ENCODE data around the gene EIF4G3. TPM values are rescaled to one million over a fixed set of nuclear protein-coding genes. Genes with fewer than 3 reads are reported as not detected.
"Not testable (repeated sequence)": the region's sequence is repeated elsewhere in the genome, so short reads cannot be mapped to it uniquely, and the experiment has no call there.

Gene EIF4G3
- total and polyA plus RNA-seq, 5 experiments from 2014 or later, result 4.0 to 16.5 (median 7.9) TPM

GRCh38 chr1:20936216-20936615 lies 240.5 kb downstream of the EIF4G3 start:
- Mint-ChIP-seq H3K36me3 (peaks cover 0 to 20% (median 12%) of the 10 kb centered on the region in 3 donors), H3K27me3 (no peaks in the 10 kb centered on the region), H3K9me3 (no peaks in the 10 kb centered on the region), H3K27ac (no peak overlapping the region), H3K4me3 (no peak overlapping the region), H3K4me1 (peaks cover 7 to 17% (median 12%) of the 10 kb centered on the region in 4 donors)
- DNase-seq (no peak), ATAC-seq (no peak)
- POLR2A ChIA-PET, result no interaction called here

- POLR2A ChIA-PET, result no interaction called here
- H3K27me3 Mint-ChIP-seq, result no peaks in the 10 kb centered on the region
- no peaks in the 10 kb centered on the region for H3K9me3 Mint-ChIP-seq
- peaks cover 0 to 17% (median 11%) of the 10 kb centered on the region in 3 donors for H3K36me3 Mint-ChIP-seq
- H3K4me3 Mint-ChIP-seq, result no peak overlapping the region
- DNase-seq (no peak), ATAC-seq (no peak)
- H3K27ac Mint-ChIP-seq, result no peak overlapping the region
- H3K4me1 Mint-ChIP-seq, result peaks cover 7 to 17% (median 12%) of the 10 kb centered on the region in 4 donors
Measured at GRCh38 chr1:20935717-20936116, 241.0 kb downstream of the EIF4G3 start.

GRCh38 chr1:20932437-20932977 lies 244.2 kb downstream of the EIF4G3 start:
- Mint-ChIP-seq H3K27me3 (no peaks in the 10 kb centered on the region), H3K4me1 (peaks cover 8 to 17% (median 12%) of the 10 kb centered on the region in 4 donors), H3K9me3 (no peaks in the 10 kb centered on the region), H3K36me3 (peaks cover 0 to 14% (median 8%) of the 10 kb centered on the region in 3 donors), H3K27ac (peak overlapping the region in 5 of 10 donors; percentile 49 to 89 (median 60)), H3K4me3 (peak overlapping the region in 2 of 10 donors; percentile 34 to 48)
- POLR2A ChIA-PET, result interaction anchor here (1.7 kb wide), 1 partner anchor 146 kb away, joined by 3 read pairs; the partner anchor contains the start of gene HP1BP3
- DNase-seq (peak in 1 of 10 donors; percentile 19), ATAC-seq (no peak)

GRCh38 chr1:20931930-20932436 lies 244.7 kb downstream of the EIF4G3 start:
- DNase-seq (peak in 1 of 10 donors; percentile 10), ATAC-seq (no peak)
- Mint-ChIP-seq H3K27me3 (no peaks in the 10 kb centered on the region), H3K4me3 (peak overlapping the region in 1 of 10 donors; percentile 48), H3K9me3 (no peaks in the 10 kb centered on the region), H3K4me1 (peaks cover 10 to 17% (median 12%) of the 10 kb centered on the region in 4 donors), H3K27ac (peak overlapping the region in 5 of 10 donors; percentile 49 to 89 (median 60)), H3K36me3 (peaks cover 0 to 14% (median 8%) of the 10 kb centered on the region in 3 donors)
- POLR2A ChIA-PET, result interaction anchor here (1.7 kb wide), 1 partner anchor 145 kb away, joined by 3 read pairs; the partner anchor contains the start of gene HP1BP3

- no peak overlapping the region for H3K4me3 Mint-ChIP-seq
- peaks cover 0 to 14% (median 8%) of the 10 kb centered on the region in 3 donors for H3K36me3 Mint-ChIP-seq
- H3K4me1 Mint-ChIP-seq, result peaks cover 9 to 20% (median 12%) of the 10 kb centered on the region in 4 donors
- ATAC-seq, result no peak
- no peak for DNase-seq
- H3K9me3 Mint-ChIP-seq, result no peaks in the 10 kb centered on the region
- no peak overlapping the region for H3K27ac Mint-ChIP-seq
- no peaks in the 10 kb centered on the region for H3K27me3 Mint-ChIP-seq
- POLR2A ChIA-PET, result no interaction called here
Measured at GRCh38 chr1:20930427-20930826, 246.3 kb downstream of the EIF4G3 start.

GRCh38 chr1:20928146-20928545 lies 248.6 kb downstream of the EIF4G3 start:
- ATAC-seq, result no peak
- no peaks in the 10 kb centered on the region for H3K27me3 Mint-ChIP-seq

GRCh38 chr1:20921285-20921684 lies 255.4 kb downstream of the EIF4G3 start:
- POLR2A ChIA-PET, result no interaction called here
- ATAC-seq, result no peak
- H3K9me3 Mint-ChIP-seq, result no peaks in the 10 kb centered on the region
- H3K27ac Mint-ChIP-seq, result no peak overlapping the region
- no peaks in the 10 kb centered on the region for H3K27me3 Mint-ChIP-seq
- H3K4me1 Mint-ChIP-seq, result peaks cover 0 to 2% (median 0%) of the 10 kb centered on the region in 4 donors
- DNase-seq, result no peak
- H3K4me3 Mint-ChIP-seq, result no peak overlapping the region
- peaks cover 0 to 5% (median 0%) of the 10 kb centered on the region in 3 donors for H3K36me3 Mint-ChIP-seq

More at GRCh38 chr1:20928146-20928545, 248.6 kb downstream of the EIF4G3 start:
- Mint-ChIP-seq H3K4me3 (no peak overlapping the region), H3K36me3 (peaks cover 0 to 10% (median 7%) of the 10 kb centered on the region in 3 donors), H3K27ac (no peak overlapping the region), H3K4me1 (peaks cover 7 to 16% (median 12%) of the 10 kb centered on the region in 4 donors), H3K9me3 (no peaks in the 10 kb centered on the region)
- DNase-seq, result no peak
- POLR2A ChIA-PET, result no interaction called here

GRCh38 chr1:20913242-20913641 lies 263.5 kb downstream of the EIF4G3 start:
- POLR2A ChIA-PET, result no interaction called here
- ATAC-seq (no peak), DNase-seq (no peak)
- Mint-ChIP-seq H3K4me3 (no peak overlapping the region), H3K27ac (no peak overlapping the region), H3K27me3 (no peaks in the 10 kb centered on the region), H3K36me3 (peaks cover 0 to 6% (median 2%) of the 10 kb centered on the region in 3 donors), H3K9me3 (no peaks in the 10 kb centered on the region), H3K4me1 (no peaks in the 10 kb centered on the region)

GRCh38 chr1:20907526-20907925 lies 269.2 kb downstream of the EIF4G3 start:
- H3K27me3 Mint-ChIP-seq, H3K9me3 Mint-ChIP-seq, H3K4me3 Mint-ChIP-seq, POLR2A ChIA-PET, DNase-seq, H3K4me1 Mint-ChIP-seq, ATAC-seq, H3K27ac Mint-ChIP-seq: not testable (repeated sequence)
- H3K36me3 Mint-ChIP-seq, result peaks cover 0 to 13% (median 12%) of the 10 kb centered on the region in 3 donors

GRCh38 chr1:20903437-20903836 lies 273.3 kb downstream of the EIF4G3 start:
- no peak for DNase-seq
- no peak overlapping the region for H3K27ac Mint-ChIP-seq

GRCh38 chr1:20900056-20900455 lies 276.6 kb downstream of the EIF4G3 start:
- no peak for DNase-seq
- H3K4me1 Mint-ChIP-seq, result no peaks in the 10 kb centered on the region
- no peak overlapping the region for H3K27ac Mint-ChIP-seq
- POLR2A ChIA-PET, result no interaction called here
- ATAC-seq, result no peak
- no peak overlapping the region for H3K4me3 Mint-ChIP-seq
- peaks cover 0 to 23% (median 7%) of the 10 kb centered on the region in 3 donors for H3K36me3 Mint-ChIP-seq
- H3K9me3 Mint-ChIP-seq, result no peaks in the 10 kb centered on the region
- H3K27me3 Mint-ChIP-seq, result no peaks in the 10 kb centered on the region

More at GRCh38 chr1:20903437-20903836, 273.3 kb downstream of the EIF4G3 start:
- Mint-ChIP-seq H3K36me3 (peaks cover 0 to 22% (median 12%) of the 10 kb centered on the region in 3 donors), H3K4me1 (no peaks in the 10 kb centered on the region), H3K4me3 (no peak overlapping the region), H3K9me3 (no peaks in the 10 kb centered on the region), H3K27me3 (no peaks in the 10 kb centered on the region)
- ATAC-seq, result no peak
- POLR2A ChIA-PET, result no interaction called here

- Mint-ChIP-seq H3K36me3 (peaks cover 0 to 26% (median 11%) of the 10 kb centered on the region in 3 donors), H3K27me3 (no peaks in the 10 kb centered on the region), H3K4me1 (no peaks in the 10 kb centered on the region), H3K9me3 (no peaks in the 10 kb centered on the region), H3K27ac (no peak overlapping the region), H3K4me3 (no peak overlapping the region)
- no peak for DNase-seq
- POLR2A ChIA-PET, result no interaction called here
- no peak for ATAC-seq
Measured at GRCh38 chr1:20899154-20899972, 277.3 kb downstream of the EIF4G3 start.

GRCh38 chr1:20896826-20897225 lies 279.9 kb downstream of the EIF4G3 start:
- H3K27ac Mint-ChIP-seq, result no peak overlapping the region
- peaks cover 0 to 43% (median 27%) of the 10 kb centered on the region in 3 donors for H3K36me3 Mint-ChIP-seq
- no peaks in the 10 kb centered on the region for H3K27me3 Mint-ChIP-seq
- no peak for ATAC-seq
- no peak overlapping the region for H3K4me3 Mint-ChIP-seq
- DNase-seq, result no peak
- no peaks in the 10 kb centered on the region for H3K4me1 Mint-ChIP-seq
- POLR2A ChIA-PET, result no interaction called here
- no peaks in the 10 kb centered on the region for H3K9me3 Mint-ChIP-seq
